Measurements from ENCODE around the gene MB21D2. TPM values are rescaled to one million over a fixed set of nuclear protein-coding genes. Genes with fewer than 3 reads are reported as not detected.
A peak's percentile ranks its signal among the peaks of the same experiment; 100 is the strongest.

MB21D2 gene
- total RNA-seq, 1 experiment from 2014 or later, result 26.0 TPM

DNA sequence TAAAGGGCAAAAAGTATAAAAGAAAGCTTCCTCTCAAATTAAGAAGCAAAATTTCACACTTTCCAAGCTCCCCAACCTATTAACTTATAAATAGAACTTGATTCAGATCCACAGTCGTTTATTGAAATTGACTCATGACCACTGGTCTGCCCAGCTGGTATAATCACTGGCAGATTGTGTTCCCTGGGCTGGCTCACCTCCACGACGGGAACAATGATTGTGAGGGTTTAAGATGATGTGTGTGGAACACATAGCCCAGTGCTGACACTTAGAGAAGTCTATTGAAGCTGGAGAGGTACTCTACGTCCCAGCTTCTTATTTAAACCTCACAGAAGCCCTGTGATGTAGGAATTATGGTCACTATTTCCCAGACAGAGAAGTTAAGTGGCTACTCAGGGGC, 90.4 kb downstream of the MB21D2 start:
- Histone ChIP-seq H3K9ac (ENCODE audit: low read length) (no peak overlapping the region), H3K4me1 (ENCODE audit: insufficient read depth, low read length) (peaks cover 39% of the 10 kb centered on the region), H2AFZ (ENCODE audit: low read length) (no peak overlapping the region), H3K4me3 (ENCODE audit: low read length) (no peak overlapping the region), H3K9me3 (ENCODE audit: low read length) (no peaks in the 10 kb centered on the region), H3K27me3 (ENCODE audit: low read length) (no peaks in the 10 kb centered on the region), H3K4me2 (ENCODE audit: low read length) (no peak overlapping the region), H3F3A (ENCODE audit: low read length, unreplicated experiment) (no peaks in the 10 kb centered on the region), H3K36me3 (ENCODE audit: low read depth, low read length) (0 out of 2 replicates have a peak, but pooled peaks cover 2% of the 10 kb centered on the region), H3K9me2 (replicated peaks; ENCODE audit: low read length) (no peaks in the 10 kb centered on the region), H4K20me1 (ENCODE audit: low read length) (no peaks in the 10 kb centered on the region; the same call in 1 of the 2 replicates), H3K79me2 (ENCODE audit: low read length) (peaks cover 91% of the 10 kb centered on the region), H3K27ac (ENCODE audit: low read length) (no peak overlapping the region)
- DNase-seq (peak; percentile 77), ATAC-seq (peak; percentile 85)
- ChIA-PET POLR2A (ENCODE audit: unreplicated experiment) (interaction anchor here (0.5 to 0.6 kb wide), 2 partner anchors 8 to 53 kb away, joined by 3 to 4 read pairs; no protein-coding TSS in a partner anchor), CTCF (interaction anchor here (0.6 kb wide), 2 partner anchors 11 to 75 kb away, joined by 3 to 5 read pairs; no protein-coding TSS in a partner anchor)
- TF ChIP-seq EZH2phosphoT487 (IDR thresholded peaks at IDR 0.05; ENCODE audit: borderline replicate concordance, low read length) (no peak), EZH2 (IDR thresholded peaks at IDR 0.05; ENCODE audit: low read length, unreplicated experiment) (no peak)
- TF ChIP-seq, protein P1, sequence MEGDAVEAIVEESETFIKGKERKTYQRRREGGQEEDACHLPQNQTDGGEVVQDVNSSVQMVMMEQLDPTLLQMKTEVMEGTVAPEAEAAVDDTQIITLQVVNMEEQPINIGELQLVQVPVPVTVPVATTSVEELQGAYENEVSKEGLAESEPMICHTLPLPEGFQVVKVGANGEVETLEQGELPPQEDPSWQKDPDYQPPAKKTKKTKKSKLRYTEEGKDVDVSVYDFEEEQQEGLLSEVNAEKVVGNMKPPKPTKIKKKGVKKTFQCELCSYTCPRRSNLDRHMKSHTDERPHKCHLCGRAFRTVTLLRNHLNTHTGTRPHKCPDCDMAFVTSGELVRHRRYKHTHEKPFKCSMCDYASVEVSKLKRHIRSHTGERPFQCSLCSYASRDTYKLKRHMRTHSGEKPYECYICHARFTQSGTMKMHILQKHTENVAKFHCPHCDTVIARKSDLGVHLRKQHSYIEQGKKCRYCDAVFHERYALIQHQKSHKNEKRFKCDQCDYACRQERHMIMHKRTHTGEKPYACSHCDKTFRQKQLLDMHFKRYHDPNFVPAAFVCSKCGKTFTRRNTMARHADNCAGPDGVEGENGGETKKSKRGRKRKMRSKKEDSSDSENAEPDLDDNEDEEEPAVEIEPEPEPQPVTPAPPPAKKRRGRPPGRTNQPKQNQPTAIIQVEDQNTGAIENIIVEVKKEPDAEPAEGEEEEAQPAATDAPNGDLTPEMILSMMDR (conservative IDR thresholded peaks at IDR 0.05; ENCODE audit: low read depth, low read length), result no peak
- no TSS peak for BruUV-seq (replicated peaks)
- intact Hi-C loops (cut with micrococcal nuclease), result loop anchor here (2.0 kb wide), 1 partner anchor 24 kb away; no protein-coding TSS in a partner anchor

DNA sequence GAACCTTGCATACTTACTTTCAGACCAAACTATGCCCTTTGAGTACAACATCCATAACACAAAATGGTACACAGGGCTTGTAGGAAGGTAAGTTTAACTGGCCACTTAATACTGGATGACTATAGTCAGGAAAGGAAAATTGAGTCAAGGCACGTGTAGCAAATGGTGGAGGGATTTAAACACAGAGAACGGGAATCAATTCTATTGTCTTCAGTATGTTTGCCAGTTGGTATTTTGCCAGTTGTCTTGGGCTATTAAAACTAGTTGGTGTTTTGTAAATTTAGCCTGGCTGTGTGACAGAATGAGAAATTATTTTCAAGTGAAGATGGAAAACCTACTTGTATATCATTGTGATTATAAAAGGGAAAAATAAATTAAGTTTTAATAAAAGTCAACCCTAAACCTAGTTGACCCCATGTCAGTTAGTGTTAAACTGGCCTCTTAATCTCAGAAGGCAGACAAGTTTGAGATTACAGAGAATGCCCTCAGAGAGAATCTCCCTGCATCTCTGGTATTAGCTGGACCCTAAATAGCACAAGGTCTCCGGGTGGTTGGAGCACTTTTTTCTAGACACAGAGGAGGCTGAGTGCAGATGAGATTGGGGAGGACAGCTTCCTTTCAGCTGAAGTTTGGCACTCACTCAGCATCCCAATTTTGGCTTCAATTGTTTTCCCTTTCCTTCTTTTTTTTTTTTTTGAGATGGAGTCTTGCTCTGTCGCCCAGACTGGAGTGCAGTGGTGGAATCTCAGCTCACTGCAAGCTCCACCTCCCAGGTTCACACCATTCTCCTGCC, 91.2 kb downstream of the MB21D2 start:
- Histone ChIP-seq H3K27me3 (ENCODE audit: low read length) (no peaks in the 10 kb centered on the region), H3K36me3 (ENCODE audit: low read depth, low read length) (0 out of 2 replicates have a peak, but pooled peaks cover 2% of the 10 kb centered on the region), H4K20me1 (ENCODE audit: low read length) (no peaks in the 10 kb centered on the region; the same call in 1 of the 2 replicates), H3K9me2 (replicated peaks; ENCODE audit: low read length) (no peaks in the 10 kb centered on the region), H3K9me3 (ENCODE audit: low read length) (no peaks in the 10 kb centered on the region), H3K4me3 (ENCODE audit: low read length) (no peak overlapping the region), H3F3A (ENCODE audit: low read length, unreplicated experiment) (no peaks in the 10 kb centered on the region), H3K4me1 (ENCODE audit: insufficient read depth, low read length) (peaks cover 35% of the 10 kb centered on the region), H2AFZ (ENCODE audit: low read length) (no peak overlapping the region), H3K9ac (ENCODE audit: low read length) (no peak overlapping the region), H3K27ac (ENCODE audit: low read length) (no peak overlapping the region), H3K79me2 (ENCODE audit: low read length) (peaks cover 91% of the 10 kb centered on the region), H3K4me2 (ENCODE audit: low read length) (no peak overlapping the region)
- no peak for ATAC-seq
- DNase-seq, result no peak
- ChIA-PET POLR2A (ENCODE audit: unreplicated experiment) (no interaction called here), CTCF (interaction anchor here (0.6 kb wide), 1 partner anchor 76 kb away, joined by 5 read pairs; no protein-coding TSS in a partner anchor)
- no TSS peak for BruUV-seq (replicated peaks)
- intact Hi-C loops (cut with micrococcal nuclease), result loop anchor here (2.0 kb wide), 1 partner anchor 24 kb away; no protein-coding TSS in a partner anchor
- TF ChIP-seq EZH2 (IDR thresholded peaks at IDR 0.05; ENCODE audit: low read length, unreplicated experiment), result no peak
- TF ChIP-seq, protein P1 (conservative IDR thresholded peaks at IDR 0.05; ENCODE audit: low read depth, low read length), result no peak
- no peak for TF ChIP-seq EZH2phosphoT487 (IDR thresholded peaks at IDR 0.05; ENCODE audit: borderline replicate concordance, low read length)
